GM21423 (cell line): ENCODE results near the gene MMAB.
A peak's percentile ranks its signal among the peaks of the same experiment; 100 is the strongest.

Experiments
- ATAC-seq: cut with Tn5 transposase; IDR thresholded peaks from one replicate; pipeline ENCODE4 v1.9.1; 2021; ENCODE audit warnings: mild to moderate bottlenecking, moderate library complexity; ENCODE audit not compliant: unreplicated experiment

MMAB gene

GRCh38 chr12:109573029-109573913 is at the start of gene MMAB, which contains the start of gene MVK:
TSS of gene MMAB (minus strand) at chr12:109573504. CDS start at chr12:109573480, 24 bp downstream.
TSS of gene MVK (plus strand) at chr12:109573794. CDS start at chr12:109574823, 1,029 bp downstream.
- ATAC-seq: peak; percentile 95

GRCh38 chr12:109621901-109622364 is 48.6 kb upstream of the MMAB start:
- no peak for ATAC-seq

DNA sequence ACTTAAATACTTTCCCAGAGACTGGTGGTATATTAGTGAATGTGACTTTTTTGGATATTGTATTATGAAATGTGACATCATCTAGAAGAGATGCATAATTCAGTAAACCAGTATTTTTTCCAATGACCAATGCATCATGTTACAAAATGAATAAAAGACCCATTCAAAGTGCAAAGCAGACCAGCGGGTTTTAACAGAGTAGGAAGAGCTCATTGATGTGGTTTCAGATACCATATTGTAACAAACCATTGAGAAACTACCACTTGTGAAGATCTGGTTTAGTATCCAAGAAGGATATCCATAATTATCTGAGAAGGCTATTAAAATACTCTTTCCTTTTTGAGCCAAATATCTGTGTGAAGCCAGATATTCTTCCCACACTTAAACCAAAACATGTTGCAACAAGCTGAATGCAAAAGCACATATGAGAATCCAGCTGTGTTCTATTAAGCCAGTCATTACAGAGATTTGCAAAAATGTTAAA is 47.9 kb upstream of the MMAB start:
- no peak for ATAC-seq

DNA sequence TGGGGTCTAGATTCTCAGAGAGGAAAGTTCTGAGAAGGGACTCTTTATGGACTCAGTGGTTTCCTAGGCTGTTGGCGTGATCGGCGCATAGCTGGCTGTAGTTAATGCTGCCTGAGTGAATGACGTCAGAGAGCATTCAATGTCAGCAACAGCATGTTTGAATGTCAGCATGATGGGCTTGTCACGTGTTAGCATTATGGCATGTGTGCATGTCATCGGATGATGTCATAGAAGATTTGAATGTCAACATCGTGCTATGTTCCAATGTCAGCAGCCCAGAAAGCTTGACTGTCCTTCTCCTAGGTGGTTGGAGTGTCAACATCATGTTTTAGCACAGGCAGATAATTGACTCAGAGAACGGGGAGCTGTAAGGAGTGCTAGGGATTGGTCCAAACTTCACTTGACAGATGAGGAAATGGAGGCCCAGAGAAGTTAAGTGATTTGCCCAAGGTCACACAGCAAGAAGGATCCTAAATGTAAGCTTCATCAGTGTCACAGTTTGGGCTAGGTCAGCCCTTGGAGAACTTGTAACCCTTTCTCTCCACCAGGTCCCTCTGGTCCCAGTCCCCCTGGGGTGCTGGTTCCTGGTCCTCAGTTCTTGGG is 45.8 kb upstream of the MMAB start:
- no peak for ATAC-seq

- no peak for ATAC-seq
These were observed 44.8 kb upstream of the MMAB start for GRCh38 chr12:109618082-109618481.

DNA sequence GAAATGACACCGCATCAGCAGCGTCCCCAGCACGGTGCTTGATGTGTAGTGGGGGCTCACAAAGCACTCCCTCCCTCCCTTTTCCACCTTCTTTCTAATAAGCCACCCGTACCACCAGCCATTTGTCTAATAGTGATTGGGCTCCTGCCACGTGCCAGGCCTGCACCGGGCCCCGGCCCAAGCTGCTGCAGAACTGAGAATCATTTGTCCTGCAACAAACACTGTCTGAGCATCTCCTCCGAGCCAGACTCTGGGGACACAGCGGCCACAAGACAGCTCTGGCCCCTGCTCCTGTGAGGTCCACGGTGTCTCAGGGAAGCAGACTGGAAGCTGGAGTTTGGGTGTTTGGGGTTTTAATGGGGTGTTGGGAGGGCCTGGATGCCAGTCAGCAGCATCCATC is 44.2 kb upstream of the MMAB start:
- no peak for ATAC-seq

GRCh38 chr12:109615556-109616229 is 42.4 kb upstream of the MMAB start:
- no peak for ATAC-seq

- ATAC-seq: no peak
These were observed 40.5 kb upstream of the MMAB start for GRCh38 chr12:109613649-109614455.

GRCh38 chr12:109612975-109613502 is 39.7 kb upstream of the MMAB start:
- no peak for ATAC-seq

DNA sequence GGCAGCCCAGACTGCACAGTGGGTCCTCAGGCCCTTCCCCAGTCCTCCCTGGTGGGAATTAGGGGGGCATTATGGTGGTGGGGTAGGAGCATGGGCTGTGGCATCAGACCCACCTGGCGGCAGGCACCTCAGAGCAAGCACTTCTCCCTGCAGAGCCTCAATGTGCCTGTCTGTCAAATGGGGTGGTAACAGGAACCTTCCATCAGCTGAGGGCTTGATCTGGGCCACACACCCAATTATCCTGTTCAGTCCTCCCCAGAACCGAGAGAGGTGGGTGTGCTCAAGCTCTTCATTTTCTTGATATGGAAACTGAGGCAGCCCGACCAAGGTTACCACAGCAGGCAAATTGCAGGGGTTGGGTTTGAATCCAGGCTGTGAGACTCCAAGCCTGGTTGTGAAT is 38.7 kb upstream of the MMAB start:
- no peak for ATAC-seq

- no peak for ATAC-seq
These were observed 37.9 kb upstream of the MMAB start for GRCh38 chr12:109611223-109611622.

DNA sequence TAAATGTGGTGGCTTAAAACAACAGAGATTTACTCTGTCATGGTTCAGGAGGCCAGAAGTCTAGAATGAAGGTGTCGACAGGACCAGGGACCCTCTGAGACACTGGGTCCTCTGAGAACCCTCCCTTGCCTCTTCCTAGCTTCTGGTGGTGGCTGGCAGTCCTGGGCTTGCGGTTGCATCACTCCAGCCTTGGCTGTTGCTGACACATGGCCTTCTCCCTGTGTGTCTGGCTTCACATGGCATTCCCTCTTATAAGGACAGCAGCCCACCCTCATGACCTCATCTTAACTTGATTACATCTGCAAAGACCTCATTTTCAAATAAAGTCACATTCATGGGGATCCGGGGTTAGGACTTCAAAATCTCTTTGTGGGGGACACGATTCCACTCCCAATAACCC is 37.2 kb upstream of the MMAB start:
- no peak for ATAC-seq

DNA sequence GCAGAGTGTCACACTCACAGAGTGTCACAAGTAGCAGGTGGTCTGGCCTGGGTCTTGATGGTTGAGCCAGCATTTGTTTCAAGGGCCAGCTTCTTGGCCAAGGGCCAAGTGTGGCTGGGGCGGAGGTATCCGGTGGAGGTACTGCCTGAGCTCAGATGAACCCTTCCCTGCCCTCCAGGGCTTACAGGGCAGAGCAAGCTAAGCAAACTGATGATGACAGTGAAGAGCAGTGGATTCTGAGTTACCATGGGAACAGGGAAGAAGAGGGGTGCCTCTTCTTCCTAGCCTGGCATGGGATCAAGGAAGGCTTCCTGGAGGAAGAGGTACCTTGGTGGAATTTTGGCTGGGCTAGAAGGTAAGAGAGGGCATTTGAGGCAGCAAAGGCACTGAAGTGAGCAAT is 36.0 kb upstream of the MMAB start:
- no peak for ATAC-seq

DNA sequence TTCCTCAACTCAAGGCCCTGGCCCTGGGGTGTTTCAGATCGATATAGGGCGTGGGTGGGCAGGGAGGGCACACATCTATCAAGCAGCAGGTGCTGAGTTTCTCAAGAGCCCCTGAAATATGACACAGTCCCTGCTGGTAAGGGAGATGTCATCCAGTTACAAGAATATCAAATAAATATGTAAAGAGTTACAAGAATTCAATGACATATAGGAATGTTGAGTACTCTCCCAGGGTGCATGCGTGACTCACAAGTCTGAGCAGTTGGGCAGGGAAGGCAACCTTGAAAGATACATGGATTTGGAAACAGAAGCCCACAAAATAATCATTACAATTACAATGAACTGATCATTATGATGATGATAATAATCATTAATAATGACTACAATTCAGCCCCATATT is 35.5 kb upstream of the MMAB start:
- no peak for ATAC-seq

DNA sequence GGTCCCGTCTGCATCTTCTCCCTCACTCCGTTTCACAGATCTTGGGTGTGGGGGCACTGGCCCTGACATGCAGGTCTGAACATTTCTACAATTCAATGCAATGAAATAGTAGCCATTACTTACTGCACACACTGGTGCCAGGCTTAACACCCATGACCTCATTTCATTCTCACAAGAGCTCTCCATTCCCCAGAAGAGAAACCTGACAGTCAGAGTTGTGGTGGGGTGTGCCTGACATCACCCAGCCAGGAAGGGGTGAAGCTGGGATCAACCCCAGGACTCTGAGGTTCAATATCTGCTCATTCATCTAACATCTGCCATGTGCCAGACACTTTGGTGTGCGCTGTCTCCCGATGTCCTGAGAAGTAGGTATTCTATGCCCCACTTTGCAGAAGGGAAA is 35.0 kb upstream of the MMAB start:
- no peak for ATAC-seq

DNA sequence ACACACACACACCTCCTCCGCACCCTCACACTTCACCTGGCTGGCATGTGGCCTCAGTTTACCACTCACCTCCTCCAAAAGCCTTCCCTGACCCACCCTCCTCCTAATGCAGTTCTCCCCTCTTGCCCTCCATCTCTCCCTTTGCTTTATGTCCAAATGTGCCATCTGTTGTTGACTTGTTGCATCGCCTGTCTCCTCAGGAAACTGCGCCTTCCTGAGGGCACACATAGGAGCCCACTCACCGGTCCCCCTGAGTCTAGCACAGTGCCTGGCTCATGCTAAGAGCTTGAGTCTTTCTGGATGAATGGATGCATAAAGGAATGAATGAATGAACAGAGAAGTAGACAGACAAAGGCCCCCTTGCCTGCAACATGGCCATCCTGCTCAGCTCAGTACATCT is 34.3 kb upstream of the MMAB start:
- no peak for ATAC-seq

- ATAC-seq: no peak
These were observed 33.2 kb upstream of the MMAB start for GRCh38 chr12:109606320-109607028.

GRCh38 chr12:109605599-109606228 is 32.4 kb upstream of the MMAB start:
- ATAC-seq: no peak

- ATAC-seq: no peak
These were observed 31.7 kb upstream of the MMAB start for GRCh38 chr12:109605016-109605415.
